ENCODE measurements around the gene EML6.
"Not testable (repeated sequence)": the region's sequence is repeated elsewhere in the genome, so short reads cannot be mapped to it uniquely, and the experiment has no call there.

The EML6 gene

GRCh38 chr2:54845094-54845493 lies 121.6 kb downstream of the EML6 start:
- no peak for DNase-seq (ENCODE audit: low read depth in 2 of 2)

GRCh38 chr2:54845514-54845913 lies 122.1 kb downstream of the EML6 start:
- DNase-seq (ENCODE audit: low read depth in 2 of 2) = no peak

GRCh38 chr2:54850171-54851122 lies 127.0 kb downstream of the EML6 start:
- DNase-seq (ENCODE audit: low read depth in 2 of 2) = no peak

GRCh38 chr2:54853616-54854310 lies 130.3 kb downstream of the EML6 start:
- DNase-seq (ENCODE audit: low read depth in 2 of 2) = no peak

GRCh38 chr2:54855434-54855833 lies 132.0 kb downstream of the EML6 start:
- DNase-seq (ENCODE audit: low read depth in 2 of 2) = no peak

GRCh38 chr2:54858021-54858681 lies 134.7 kb downstream of the EML6 start:
- no peak for DNase-seq (ENCODE audit: low read depth in 2 of 2)

GRCh38 chr2:54859416-54859815 lies 136.0 kb downstream of the EML6 start:
- no peak for DNase-seq (ENCODE audit: low read depth in 2 of 2)

- DNase-seq (ENCODE audit: low read depth in 2 of 2) = no peak
Observed at GRCh38 chr2:54859997-54860701, 136.7 kb downstream of the EML6 start.

- DNase-seq (ENCODE audit: low read depth in 2 of 2) = no peak
Observed at GRCh38 chr2:54862229-54862628, 138.8 kb downstream of the EML6 start.

GRCh38 chr2:54862742-54863141 lies 139.3 kb downstream of the EML6 start:
- DNase-seq (ENCODE audit: low read depth in 2 of 2) = no peak

- no peak for DNase-seq (ENCODE audit: low read depth in 2 of 2)
Observed at GRCh38 chr2:54863660-54864059, 140.2 kb downstream of the EML6 start.

- no peak for DNase-seq (ENCODE audit: low read depth in 2 of 2)
Observed at GRCh38 chr2:54864096-54864495, 140.6 kb downstream of the EML6 start.

GRCh38 chr2:54864727-54865126 lies 141.3 kb downstream of the EML6 start:
- no peak for DNase-seq (ENCODE audit: low read depth in 2 of 2)

GRCh38 chr2:54866179-54866578 lies 142.7 kb downstream of the EML6 start:
- no peak for DNase-seq (ENCODE audit: low read depth in 2 of 2)

GRCh38 chr2:54866868-54867267 lies 143.4 kb downstream of the EML6 start:
- no peak for DNase-seq (ENCODE audit: low read depth in 2 of 2)

GRCh38 chr2:54867457-54867856 lies 144.0 kb downstream of the EML6 start:
- no peak for DNase-seq (ENCODE audit: low read depth in 2 of 2)

- no peak for DNase-seq (ENCODE audit: low read depth in 2 of 2)
Observed at GRCh38 chr2:54871457-54872107, 148.1 kb downstream of the EML6 start.

GRCh38 chr2:54872780-54873179 lies 149.3 kb downstream of the EML6 start:
- DNase-seq (ENCODE audit: low read depth in 2 of 2) = no peak

- not testable (repeated sequence) for DNase-seq (ENCODE audit: low read depth in 2 of 2)
Observed at GRCh38 chr2:54873236-54873635, 149.8 kb downstream of the EML6 start.

GRCh38 chr2:54876764-54877163 lies 153.3 kb downstream of the EML6 start:
- no peak for DNase-seq (ENCODE audit: low read depth in 2 of 2)

- DNase-seq (ENCODE audit: low read depth in 2 of 2) = no peak
Observed at GRCh38 chr2:54878182-54878581, 154.7 kb downstream of the EML6 start.
